H9 (cell line): ENCODE results near the gene TBC1D25. TPM values are rescaled to one million over a fixed set of nuclear protein-coding genes. Genes with fewer than 3 reads are reported as not detected.

Experiments
- DNase-seq: peaks from one replicate; pipeline ENCODE4 v3.0.0-alpha.2; 2017
- H2AFZ ChIP-seq: one replicate; pipeline ENCODE4 v1.6.1; 2013; ENCODE audit warnings: mild to moderate bottlenecking, low read length, control low read depth, moderate library complexity
- H2AK5ac ChIP-seq: 2 replicates; pipeline ENCODE4 v1.6.1; 2013; ENCODE audit warnings: low read length, control low read depth, mixed read lengths; ENCODE audit not compliant: insufficient read length
- H2BK120ac ChIP-seq: one replicate; pipeline ENCODE4 v1.6.1; 2013; ENCODE audit warnings: low read depth, mild to moderate bottlenecking, low read length, control low read depth, inconsistent platforms; ENCODE audit not compliant: poor library complexity, severe bottlenecking
- H2BK12ac ChIP-seq: 2 replicates; pipeline ENCODE4 v1.6.1; 2013; ENCODE audit warnings: low read length, control low read depth, mixed read lengths, low read depth; ENCODE audit not compliant: insufficient read length
- H2BK15ac ChIP-seq: 2 replicates; pipeline ENCODE4 v1.6.1; 2013; ENCODE audit warnings: low read depth, low read length, control low read depth
- H2BK20ac ChIP-seq: one replicate; pipeline ENCODE4 v1.6.1; 2013; ENCODE audit warnings: low read depth, mild to moderate bottlenecking, low read length, control low read depth, inconsistent platforms; ENCODE audit not compliant: poor library complexity, severe bottlenecking
- H2BK5ac ChIP-seq: 2 replicates; pipeline ENCODE4 v1.6.1; 2013; ENCODE audit warnings: low read length, control low read depth, mixed read lengths; ENCODE audit not compliant: insufficient read length
- H3K14ac ChIP-seq: 2 replicates; pipeline ENCODE4 v1.6.1; 2013; ENCODE audit warnings: low read length, control low read depth; ENCODE audit not compliant: insufficient read depth
- H3K18ac ChIP-seq: 2 replicates; pipeline ENCODE4 v1.6.1; 2013; ENCODE audit warnings: low read depth, mild to moderate bottlenecking, mixed read lengths, low read length, control low read depth; ENCODE audit not compliant: insufficient read length
- H3K23ac ChIP-seq: 2 replicates; pipeline ENCODE4 v1.6.1; 2013; ENCODE audit warnings: low read length, control low read depth, mixed read lengths, low read depth; ENCODE audit not compliant: insufficient read length
- H3K23me2 ChIP-seq: 2 replicates; pipeline ENCODE4 v1.6.1; 2013; ENCODE audit warnings: low read depth, mild to moderate bottlenecking, mixed read lengths, low read length, control low read depth; ENCODE audit not compliant: insufficient read length, poor library complexity, severe bottlenecking
- H3K27ac ChIP-seq: 2 replicates; pipeline ENCODE4 v1.5.1; 2013; ENCODE audit warnings: low read length, control low read depth, mixed read lengths, low read depth; ENCODE audit not compliant: insufficient read length
- H3K27me3 ChIP-seq: 2 replicates; pipeline ENCODE4 v1.6.1; 2013; ENCODE audit warnings: low read length, control low read depth, inconsistent platforms; ENCODE audit not compliant: insufficient read depth
- H3K4ac ChIP-seq: 2 replicates; pipeline ENCODE4 v1.6.1; 2013; ENCODE audit warnings: low read depth, mild to moderate bottlenecking, control low read depth, inconsistent platforms, low read length, moderate library complexity
- H3K4me1 ChIP-seq: 2 replicates; pipeline ENCODE4 v1.6.1; 2013; ENCODE audit warnings: low read length, control low read depth, inconsistent platforms; ENCODE audit not compliant: insufficient read depth
- H3K4me2 ChIP-seq: 2 replicates; pipeline ENCODE4 v1.6.1; 2013; ENCODE audit warnings: low read length, control low read depth, mixed read lengths; ENCODE audit not compliant: insufficient read length, insufficient read depth
- H3K56ac ChIP-seq: 2 replicates; pipeline ENCODE4 v1.6.1; 2013; ENCODE audit warnings: low read depth, mild to moderate bottlenecking, mixed read lengths, low read length, control low read depth; ENCODE audit not compliant: insufficient read length
- H3K79me1 ChIP-seq: 2 replicates; pipeline ENCODE4 v1.6.1; 2013; ENCODE audit warnings: low read depth, mild to moderate bottlenecking, moderate library complexity, low read length, control low read depth, inconsistent platforms; ENCODE audit not compliant: insufficient read depth, poor library complexity, severe bottlenecking
- H3K79me2 ChIP-seq: 2 replicates; pipeline ENCODE4 v1.6.1; 2013; ENCODE audit warnings: low read length, control low read depth, inconsistent platforms; ENCODE audit not compliant: insufficient read depth
- H3K9ac ChIP-seq: 2 replicates; pipeline ENCODE4 v1.6.1; 2013; ENCODE audit warnings: low read length, control low read depth, mixed read lengths; ENCODE audit not compliant: insufficient read length; ENCODE audit errors: extremely low read depth
- H3K9me3 ChIP-seq: one replicate; pipeline ENCODE4 v1.6.1; 2013; ENCODE audit warnings: low read depth, low read length, inconsistent platforms; ENCODE audit not compliant: control insufficient read depth
- H3T11ph ChIP-seq: one replicate; pipeline ENCODE4 v1.6.1; 2013; ENCODE audit warnings: mild to moderate bottlenecking, low read length, control low read depth, inconsistent platforms
- H4K20me1 ChIP-seq: one replicate; pipeline ENCODE4 v1.6.1; 2013; ENCODE audit not compliant: control insufficient read depth, insufficient read length, insufficient read depth
- H4K5ac ChIP-seq: 2 replicates; pipeline ENCODE4 v1.6.1; 2013; ENCODE audit warnings: low read depth, mild to moderate bottlenecking, mixed read lengths, low read length, control low read depth; ENCODE audit not compliant: insufficient read length
- H4K8ac ChIP-seq: replicated peaks from 2 replicates; pipeline ENCODE4 v1.6.1; 2013; ENCODE audit warnings: low read length, control low read depth, mixed read lengths, low read depth; ENCODE audit not compliant: insufficient read length
- H4K91ac ChIP-seq: 2 replicates; pipeline ENCODE4 v1.6.1; 2013; ENCODE audit warnings: low read depth, mild to moderate bottlenecking, moderate library complexity, mixed read lengths, low read length, control low read depth; ENCODE audit not compliant: insufficient read length
- H3K27ac Mint-ChIP-seq, 3 experiments: 2 replicates in 2 of 3; 3 replicates in 1 of 3; pipeline ENCODE4 v1.8.0; 2020 to 2021; ENCODE audit warnings: mixed read lengths in 3 of 3, mild to moderate bottlenecking in 1 of 3, moderate library complexity in 1 of 3
- H3K27me3 Mint-ChIP-seq: 2 replicates; pipeline ENCODE4 v1.8.0; 2021; ENCODE audit warnings: low read depth, mild to moderate bottlenecking, moderate library complexity, mixed read lengths
- H3K36me3 Mint-ChIP-seq, 3 experiments: 2 replicates in 2 of 3; 3 replicates in 1 of 3; pipeline ENCODE4 v1.8.0; 2020 to 2021; ENCODE audit warnings: low read depth in 3 of 3, mixed read lengths in 3 of 3; ENCODE audit not compliant: insufficient read depth in 1 of 3
- H3K4me1 Mint-ChIP-seq, 2 experiments: 2 replicates each; pipeline ENCODE4 v1.8.0; 2020; ENCODE audit warnings: mixed read lengths in 2 of 2
- H3K4me3 Mint-ChIP-seq, 2 experiments: 2 replicates in 1 of 2; 3 replicates in 1 of 2; pipeline ENCODE4 v1.8.0; 2020 to 2021; ENCODE audit warnings: mild to moderate bottlenecking in 2 of 2, mixed read lengths in 2 of 2, moderate library complexity in 1 of 2
- H3K9me3 Mint-ChIP-seq, 2 experiments: 2 replicates in 1 of 2; 3 replicates in 1 of 2; pipeline ENCODE4 v1.8.0; 2020; ENCODE audit warnings: mild to moderate bottlenecking in 2 of 2, mixed read lengths in 2 of 2, moderate library complexity in 1 of 2
- WGBS: extraction: QIAGEN DNeasy Blood & Tissue Kit; methylation state at CpG from one replicate; pipeline ENCODE4 v1.1.7; 2013; ENCODE audit warnings: missing lambda C conversion rate, low lambda C conversion rate, mixed read lengths; ENCODE audit not compliant: insufficient read length; ENCODE audit errors: extremely low coverage; 5-methylcytosine and 5-hydroxymethylcytosine counted together
- total RNA-seq: library from RNA; stranded (reverse); gene quantifications from 2 replicates; pipeline ENCODE4 v1.2.1, GENCODE V29; 2021
- TF ChIP-seq, protein P1 (sequence below): fragments of 200-600 bp; sonication (generic); conservative IDR thresholded peaks from 3 replicates; pipeline ENCODE4 v1.8.0; 2021; ENCODE audit warnings: antibody characterized with exemption, mild to moderate bottlenecking

TBC1D25 gene
- total RNA-seq, 1 experiment from 2014 or later, result 10.2 TPM

DNA sequence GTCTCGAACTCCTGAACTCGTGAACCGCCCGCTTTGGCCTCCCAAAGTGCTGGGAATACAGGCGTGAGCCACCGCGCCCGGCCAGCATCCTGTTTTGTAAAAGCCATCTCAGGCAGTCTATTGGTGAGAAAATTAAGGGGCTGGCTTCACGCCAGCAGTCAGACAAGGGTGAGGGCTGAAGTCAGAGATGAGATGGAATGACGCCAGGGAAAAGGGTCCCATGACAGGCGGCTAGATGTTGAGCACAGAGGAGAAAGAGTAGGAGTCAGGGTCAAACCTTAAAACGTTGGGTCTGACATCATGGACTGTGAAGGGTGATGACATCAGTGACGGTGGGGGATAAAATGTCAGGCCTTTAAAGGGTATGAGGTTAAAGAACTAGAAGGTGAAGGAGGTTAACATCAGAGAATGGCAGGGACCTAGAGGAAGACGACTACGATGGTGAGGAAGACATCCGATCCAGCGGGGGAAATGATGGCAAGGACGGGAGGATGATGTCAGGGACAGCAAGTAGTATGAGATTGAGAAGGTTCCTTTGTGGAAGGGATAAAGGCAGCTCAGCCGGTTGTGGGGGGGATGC is 34.3 kb downstream of the TBC1D25 start:
- Histone ChIP-seq H2BK12ac (no peak overlapping the region), H3K79me2 (no peaks in the 10 kb centered on the region; the same call in 1 of the 2 replicates), H4K20me1 (no peaks in the 10 kb centered on the region), H2AFZ (no peak overlapping the region), H3K27ac (no peak overlapping the region), H3K4me2 (peak overlapping the region; percentile 74), H3K4ac (no peak overlapping the region), H2BK120ac (no peak overlapping the region), H4K91ac (no peak overlapping the region), H3K56ac (no peak overlapping the region), H2BK15ac (no peak overlapping the region), H3K9ac (peak overlapping the region; percentile 23), H3K14ac (no peak overlapping the region; the same call in 1 of the 2 replicates), H4K5ac (peak overlapping the region; percentile 50), H4K8ac (no peak overlapping the region), H3K27me3 (no peaks in the 10 kb centered on the region), H3K23ac (no peak overlapping the region), H2BK5ac (no peak overlapping the region), H3K23me2 (peaks cover 4% of the 10 kb centered on the region), H3K9me3 (peaks cover 20% of the 10 kb centered on the region), H2AK5ac (no peak overlapping the region), H3T11ph (no peak overlapping the region), H2BK20ac (no peak overlapping the region), H3K18ac (no peak overlapping the region), H3K79me1 (no peaks in the 10 kb centered on the region), H3K4me1 (0 out of 2 replicates have a peak, but pooled peaks cover 2% of the 10 kb centered on the region)
- WGBS, result no CpG with 5 or more reads among the region's 19 CpGs
- no peak for DNase-seq
- Mint-ChIP-seq H3K4me1 (peaks cover 0 to 11% of the 10 kb centered on the region in 2 experiments; a peak in 2 of 4 replicates), H3K27me3 (no peaks in the 10 kb centered on the region; the same call in none of the 2 replicates), H3K27ac (peak overlapping the region; percentile 69 to 100 (median 99); a peak in 6 of 7 replicates), H3K9me3 (peaks cover 65 to 72% of the 10 kb centered on the region in 2 experiments), H3K4me3 (peak overlapping the region; percentile 96), H3K36me3 (peaks cover 38 to 45% (median 39%) of the 10 kb centered on the region in 3 experiments)
- TF ChIP-seq, protein P1, sequence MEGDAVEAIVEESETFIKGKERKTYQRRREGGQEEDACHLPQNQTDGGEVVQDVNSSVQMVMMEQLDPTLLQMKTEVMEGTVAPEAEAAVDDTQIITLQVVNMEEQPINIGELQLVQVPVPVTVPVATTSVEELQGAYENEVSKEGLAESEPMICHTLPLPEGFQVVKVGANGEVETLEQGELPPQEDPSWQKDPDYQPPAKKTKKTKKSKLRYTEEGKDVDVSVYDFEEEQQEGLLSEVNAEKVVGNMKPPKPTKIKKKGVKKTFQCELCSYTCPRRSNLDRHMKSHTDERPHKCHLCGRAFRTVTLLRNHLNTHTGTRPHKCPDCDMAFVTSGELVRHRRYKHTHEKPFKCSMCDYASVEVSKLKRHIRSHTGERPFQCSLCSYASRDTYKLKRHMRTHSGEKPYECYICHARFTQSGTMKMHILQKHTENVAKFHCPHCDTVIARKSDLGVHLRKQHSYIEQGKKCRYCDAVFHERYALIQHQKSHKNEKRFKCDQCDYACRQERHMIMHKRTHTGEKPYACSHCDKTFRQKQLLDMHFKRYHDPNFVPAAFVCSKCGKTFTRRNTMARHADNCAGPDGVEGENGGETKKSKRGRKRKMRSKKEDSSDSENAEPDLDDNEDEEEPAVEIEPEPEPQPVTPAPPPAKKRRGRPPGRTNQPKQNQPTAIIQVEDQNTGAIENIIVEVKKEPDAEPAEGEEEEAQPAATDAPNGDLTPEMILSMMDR, result no peak
